Superior temporal gyrus (tissue), 1 donor: Measurements from ENCODE around the gene PLEKHM1.
A peak's percentile ranks its signal among the peaks of the same experiment; 100 is the strongest.

Experiments
- DNase-seq: peaks from one replicate; pipeline ENCODE4 v3.0.0-alpha.2; 2016; ENCODE audit errors: extremely low spot score

The PLEKHM1 gene

GRCh38 chr17:45398800-45399199 is 91.7 kb downstream of the PLEKHM1 start:
- DNase-seq, result no peak

- no peak for DNase-seq
These were observed 92.7 kb downstream of the PLEKHM1 start for GRCh38 chr17:45397796-45398195.

GRCh38 chr17:45396496-45397205 is 93.9 kb downstream of the PLEKHM1 start:
- DNase-seq, result no peak

DNA sequence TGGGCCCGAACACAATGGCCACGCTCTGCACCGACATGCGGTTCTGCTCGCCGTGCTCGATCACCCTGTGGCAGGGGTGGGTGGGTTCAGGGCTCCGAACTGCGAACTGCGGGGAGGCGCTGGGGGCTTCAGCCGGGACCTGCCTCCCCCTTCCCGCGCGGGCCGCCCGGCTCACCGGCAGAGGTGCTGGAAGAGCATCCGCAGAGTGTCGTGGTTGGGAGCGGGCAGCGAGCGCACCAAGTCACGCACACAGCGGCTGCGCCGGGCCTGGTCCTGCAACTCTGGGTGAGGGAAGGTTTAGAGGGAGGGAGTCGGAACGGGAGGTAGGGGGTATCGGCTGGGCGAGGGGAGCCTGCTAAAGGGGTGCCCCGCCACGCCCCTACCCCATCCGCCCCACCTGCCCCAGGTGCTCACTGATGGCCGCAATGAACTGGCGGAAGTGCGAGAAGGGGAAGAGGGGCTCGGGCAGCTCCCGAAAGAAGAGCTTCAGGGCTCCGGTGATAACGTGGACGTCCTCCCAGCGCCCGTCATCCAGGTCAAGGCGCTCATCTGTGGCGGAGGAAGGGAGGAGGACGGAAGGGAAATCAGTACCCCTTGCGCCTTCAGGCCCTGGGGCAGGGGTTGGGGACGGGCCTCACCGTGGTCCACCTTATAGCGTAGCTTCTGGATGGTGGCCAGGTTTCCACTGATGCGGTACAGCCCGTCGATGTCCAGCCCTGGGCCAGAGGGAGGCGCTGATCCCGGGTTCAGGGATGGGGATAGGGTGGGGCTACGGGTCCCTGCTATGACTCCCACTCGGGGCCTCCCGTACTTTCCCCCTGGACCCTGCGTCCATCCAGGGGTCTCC is 94.7 kb downstream of the PLEKHM1 start:
- no peak for DNase-seq

DNA sequence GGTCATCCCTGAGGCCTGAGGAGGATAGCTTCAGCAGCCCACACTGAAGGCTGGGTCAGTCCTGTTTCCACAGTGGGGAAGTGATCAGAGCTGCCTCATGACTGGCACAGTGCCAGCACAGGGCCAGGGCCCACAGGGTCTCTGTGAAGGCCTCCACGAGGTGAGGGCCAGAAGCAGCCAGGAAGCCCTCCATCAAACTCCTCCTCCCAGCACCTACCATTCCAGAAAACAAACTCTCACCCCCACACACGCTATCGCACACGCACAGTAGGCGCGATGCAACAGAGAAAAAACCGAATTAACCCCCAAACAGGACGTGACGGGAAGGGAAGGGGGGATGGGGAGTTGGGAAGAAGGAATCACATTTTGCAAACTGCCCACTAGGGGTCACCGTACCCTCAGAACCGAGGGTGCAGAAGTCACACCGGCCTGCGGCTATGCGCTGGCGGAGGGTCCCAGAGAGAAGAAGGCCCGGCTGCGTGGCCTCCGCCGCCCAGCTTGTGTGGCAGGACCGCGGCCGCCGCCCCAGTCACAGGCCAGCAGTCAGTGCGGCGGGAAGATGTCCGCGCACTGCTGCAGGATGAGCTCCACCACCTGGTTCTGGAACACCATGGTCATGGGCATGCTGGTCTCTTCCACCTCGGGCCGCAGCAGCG is 95.5 kb downstream of the PLEKHM1 start:
- DNase-seq, result peak; percentile 70

GRCh38 chr17:45394564-45394912 is 96.0 kb downstream of the PLEKHM1 start:
- no peak for DNase-seq

DNA sequence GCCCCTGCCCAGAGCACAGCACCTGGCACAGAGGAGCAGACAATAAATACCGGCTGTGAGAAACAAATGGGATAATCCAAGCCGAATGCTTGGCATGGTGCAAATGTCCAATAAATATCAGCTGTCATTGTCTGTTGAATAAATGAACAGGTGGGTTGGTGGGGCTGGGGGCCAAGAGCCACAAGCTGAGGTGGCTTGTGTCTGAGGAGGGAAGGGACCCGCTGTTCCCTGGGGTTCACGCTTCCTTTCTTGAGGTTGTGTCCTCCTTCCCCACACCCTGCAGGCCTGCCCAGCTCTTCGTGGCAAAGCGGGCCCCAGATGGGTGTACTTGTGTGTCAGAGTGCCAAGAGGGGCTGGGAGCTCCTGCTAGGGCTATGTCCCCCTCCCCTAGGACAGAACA is 96.4 kb downstream of the PLEKHM1 start:
- DNase-seq, result no peak

- no peak for DNase-seq
These were observed 97.1 kb downstream of the PLEKHM1 start for GRCh38 chr17:45393411-45393810.

DNA sequence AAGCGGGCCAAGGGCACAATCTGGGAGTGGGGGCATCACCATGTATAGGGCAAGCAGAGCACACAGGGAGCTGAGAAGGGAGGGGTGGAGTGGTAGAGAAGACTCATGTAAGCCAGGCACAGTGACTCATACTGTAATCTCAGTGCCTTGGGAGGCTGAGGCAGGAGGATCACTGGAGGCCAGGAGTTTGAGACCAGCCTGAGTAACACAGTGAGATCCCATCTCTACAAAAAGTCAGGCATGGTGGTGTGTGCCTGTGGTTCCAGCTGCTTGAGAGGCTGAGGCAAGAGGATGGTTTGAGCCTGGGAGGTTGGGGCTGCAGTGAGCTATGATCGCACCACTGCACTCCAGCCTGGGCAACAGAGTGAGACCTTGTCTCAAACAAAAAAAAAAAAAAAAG is 98.6 kb downstream of the PLEKHM1 start:
- DNase-seq, result no peak

- DNase-seq, result no peak
These were observed 99.2 kb downstream of the PLEKHM1 start for GRCh38 chr17:45391291-45391690.

DNA sequence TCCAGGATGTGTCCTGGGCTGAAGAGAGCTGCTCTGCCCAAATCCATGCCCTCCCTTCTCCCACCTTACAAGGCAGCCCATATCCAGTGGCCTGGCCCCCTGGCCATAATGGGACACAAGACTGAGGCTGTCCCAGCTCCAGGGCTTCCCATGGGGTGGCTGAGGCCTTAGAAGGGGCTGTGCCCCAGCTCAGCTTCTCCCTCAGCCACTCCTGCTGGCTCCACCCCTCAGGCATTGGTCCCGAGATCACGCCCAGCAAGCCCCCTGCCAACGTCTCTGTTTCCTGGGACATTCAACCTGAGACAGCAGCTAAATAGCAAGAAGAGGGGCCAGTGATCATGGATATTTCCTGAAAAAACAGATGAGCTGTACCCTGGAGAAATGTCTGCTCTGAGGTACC is 101.2 kb downstream of the PLEKHM1 start:
- DNase-seq, result no peak

GRCh38 chr17:45388604-45389325 is 101.8 kb downstream of the PLEKHM1 start:
- no peak for DNase-seq

DNA sequence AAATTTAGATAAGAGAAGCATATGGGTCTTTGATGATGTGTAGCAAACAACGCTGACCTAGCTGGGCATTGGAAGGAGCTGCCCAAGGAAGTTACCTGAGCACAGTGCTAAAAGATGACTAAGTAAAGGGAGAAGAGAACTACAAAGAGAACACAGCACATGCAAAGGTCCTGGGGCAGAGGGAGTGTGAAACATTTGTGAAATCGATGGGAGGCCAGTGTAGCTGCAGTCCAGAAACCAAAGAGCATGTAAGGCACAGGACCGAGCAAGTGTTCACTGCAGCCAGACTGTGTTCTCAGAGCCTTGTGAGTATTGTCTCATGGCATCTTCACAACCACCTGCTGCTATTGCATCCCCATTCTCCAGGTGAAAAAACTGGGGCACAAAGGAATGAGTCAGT is 102.8 kb downstream of the PLEKHM1 start:
- no peak for DNase-seq

- peak; percentile 15 for DNase-seq
These were observed 104.3 kb downstream of the PLEKHM1 start for GRCh38 chr17:45386178-45386577.
